Peyer's patch (tissue), 4 donors: ENCODE results near the gene SPATS2.

Source experiments
- CTCF ChIP-seq, 6 experiments: fragments of 450-650 bp in 4 of 6; fragments of 200-600 bp in 2 of 6; sonication (generic) in 1 of 6; IDR thresholded peaks; one replicate each; pipeline ENCODE4 v1.5.1; 2017 to 2019; ENCODE audit warnings: antibody characterized with exemption in 6 of 6, mild to moderate bottlenecking in 3 of 6, moderate library complexity in 1 of 6
- POLR2A ChIP-seq, 2 donors: fragments of 450-650 bp; IDR thresholded peaks; one replicate each; pipeline ENCODE4 v1.5.1; 2017; ENCODE audit warnings: antibody characterized with exemption in 2 of 2, mild to moderate bottlenecking in 2 of 2, moderate library complexity in 2 of 2

GRCh38 chr12:49542592-49543160 lies 175.4 kb downstream of the SPATS2 start:
- TF ChIP-seq CTCF (IDR thresholded peaks at IDR 0.05) (no peak), POLR2A (IDR thresholded peaks at IDR 0.05) (no peak)
